ENCODE results near the gene SMCO3. TPM values are rescaled to one million over a fixed set of nuclear protein-coding genes. Genes with fewer than 3 reads are reported as not detected.

SMCO3 gene
- total RNA-seq = not detected

DNA sequence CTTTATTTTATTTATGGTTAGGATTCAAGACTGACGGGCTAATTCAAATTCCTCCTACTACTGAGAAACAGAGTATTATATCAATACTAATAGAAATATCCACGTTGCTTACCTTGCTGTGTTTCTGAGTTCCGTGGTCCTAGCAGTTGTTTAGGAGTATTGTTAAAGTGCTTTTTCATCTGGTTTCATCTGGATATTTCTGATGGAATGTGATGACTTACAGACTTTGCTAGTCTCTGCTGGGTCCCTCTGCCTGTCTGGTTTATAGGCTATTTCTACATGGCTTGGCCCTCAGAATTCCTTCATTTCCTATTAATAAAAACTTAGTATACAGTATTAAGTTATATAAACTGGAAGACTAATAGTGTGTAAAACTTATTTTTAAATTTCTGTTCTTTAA is at the start of gene SMCO3:
TSS of gene SMCO3 (minus strand) at position 169 of the 400 bp plus-strand sequence. CDS start 7,502 bp downstream, outside the sequence.
- Histone ChIP-seq H3K9me3 (no peaks in the 10 kb centered on the region), H3K4me3 (no peak within 1 kb of the TSS), H3K27ac (no peak within 1 kb of the TSS), H3K9ac (ENCODE audit: low read depth in 2 of 2, low read length in 2 of 2) (no peak within 1 kb of the TSS), H3K4me1 (no peaks in the 10 kb centered on the region), H3K36me3 (no peaks in the 10 kb centered on the region), H3K27me3 (no peaks in the 10 kb centered on the region)
- no peak for DNase-seq
- intact Hi-C loops (cut with DNase I) = no loop called here
- TF ChIP-seq, protein P1, sequence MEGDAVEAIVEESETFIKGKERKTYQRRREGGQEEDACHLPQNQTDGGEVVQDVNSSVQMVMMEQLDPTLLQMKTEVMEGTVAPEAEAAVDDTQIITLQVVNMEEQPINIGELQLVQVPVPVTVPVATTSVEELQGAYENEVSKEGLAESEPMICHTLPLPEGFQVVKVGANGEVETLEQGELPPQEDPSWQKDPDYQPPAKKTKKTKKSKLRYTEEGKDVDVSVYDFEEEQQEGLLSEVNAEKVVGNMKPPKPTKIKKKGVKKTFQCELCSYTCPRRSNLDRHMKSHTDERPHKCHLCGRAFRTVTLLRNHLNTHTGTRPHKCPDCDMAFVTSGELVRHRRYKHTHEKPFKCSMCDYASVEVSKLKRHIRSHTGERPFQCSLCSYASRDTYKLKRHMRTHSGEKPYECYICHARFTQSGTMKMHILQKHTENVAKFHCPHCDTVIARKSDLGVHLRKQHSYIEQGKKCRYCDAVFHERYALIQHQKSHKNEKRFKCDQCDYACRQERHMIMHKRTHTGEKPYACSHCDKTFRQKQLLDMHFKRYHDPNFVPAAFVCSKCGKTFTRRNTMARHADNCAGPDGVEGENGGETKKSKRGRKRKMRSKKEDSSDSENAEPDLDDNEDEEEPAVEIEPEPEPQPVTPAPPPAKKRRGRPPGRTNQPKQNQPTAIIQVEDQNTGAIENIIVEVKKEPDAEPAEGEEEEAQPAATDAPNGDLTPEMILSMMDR (IDR thresholded peaks at IDR 0.05) = no peak

DNA sequence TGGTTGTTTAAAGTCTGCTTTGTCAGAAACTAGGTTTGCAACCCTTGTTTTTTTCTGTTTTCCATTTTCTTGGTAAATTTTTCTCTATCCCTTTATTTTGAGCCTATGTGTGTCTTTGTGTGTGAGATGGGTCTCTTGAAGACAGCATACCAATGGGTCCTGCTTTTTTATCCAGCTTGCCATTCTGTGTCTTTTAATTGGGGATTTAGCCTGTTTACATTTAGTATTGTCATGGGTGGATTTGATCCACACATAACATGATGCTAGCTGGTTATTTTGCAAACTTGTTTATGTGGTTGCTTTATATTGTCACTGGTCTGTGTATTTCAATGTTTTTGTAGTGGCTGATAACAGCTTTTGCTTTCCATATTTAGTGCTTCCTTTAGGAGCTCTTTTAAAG is 46.5 kb upstream of the SMCO3 start:
- TF ChIP-seq, protein P1 (IDR thresholded peaks at IDR 0.05) = no peak
- intact Hi-C loops (cut with DNase I) = no loop called here

DNA sequence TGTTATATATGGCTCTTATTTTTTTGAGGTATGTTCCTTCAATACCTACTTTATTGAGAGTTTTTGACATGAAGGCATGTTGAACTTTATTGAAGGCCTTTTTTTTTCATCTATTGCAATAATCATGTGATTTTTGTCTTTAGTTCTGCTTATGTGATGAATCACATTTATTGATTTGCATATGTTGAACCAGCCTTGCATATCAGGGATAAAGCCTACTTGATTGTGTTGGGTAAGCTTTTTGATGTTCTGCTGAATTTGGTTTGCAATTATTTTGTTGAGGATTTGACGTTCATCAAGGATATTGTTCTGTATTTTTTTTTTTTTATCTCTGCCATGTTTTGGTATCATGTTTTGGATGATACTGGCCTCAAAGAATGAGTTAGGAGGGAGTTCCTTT is 44.5 kb upstream of the SMCO3 start:
- H3K36me3 ChIP-seq = no peaks in the 10 kb centered on the region
- H3K9ac ChIP-seq (ENCODE audit: low read depth in 2 of 2, low read length in 2 of 2) = no peak overlapping the region
- no peaks in the 10 kb centered on the region for H3K9me3 ChIP-seq
- no peaks in the 10 kb centered on the region for H3K4me1 ChIP-seq
- no peaks in the 10 kb centered on the region for H3K27me3 ChIP-seq
- H3K27ac ChIP-seq = no peak overlapping the region
- DNase-seq = no peak
- TF ChIP-seq, protein P1 (IDR thresholded peaks at IDR 0.05) = no peak
- intact Hi-C loops (cut with DNase I) = no loop called here
- H3K4me3 ChIP-seq = no peak overlapping the region

More for the DNA sequence above, 46.5 kb upstream of the SMCO3 start:
- Histone ChIP-seq H3K27me3 (no peaks in the 10 kb centered on the region), H3K4me1 (no peaks in the 10 kb centered on the region), H3K4me3 (no peak overlapping the region), H3K9ac (ENCODE audit: low read depth in 2 of 2, low read length in 2 of 2) (no peak overlapping the region), H3K36me3 (no peaks in the 10 kb centered on the region), H3K27ac (no peak overlapping the region), H3K9me3 (no peaks in the 10 kb centered on the region)
- DNase-seq = no peak

DNA sequence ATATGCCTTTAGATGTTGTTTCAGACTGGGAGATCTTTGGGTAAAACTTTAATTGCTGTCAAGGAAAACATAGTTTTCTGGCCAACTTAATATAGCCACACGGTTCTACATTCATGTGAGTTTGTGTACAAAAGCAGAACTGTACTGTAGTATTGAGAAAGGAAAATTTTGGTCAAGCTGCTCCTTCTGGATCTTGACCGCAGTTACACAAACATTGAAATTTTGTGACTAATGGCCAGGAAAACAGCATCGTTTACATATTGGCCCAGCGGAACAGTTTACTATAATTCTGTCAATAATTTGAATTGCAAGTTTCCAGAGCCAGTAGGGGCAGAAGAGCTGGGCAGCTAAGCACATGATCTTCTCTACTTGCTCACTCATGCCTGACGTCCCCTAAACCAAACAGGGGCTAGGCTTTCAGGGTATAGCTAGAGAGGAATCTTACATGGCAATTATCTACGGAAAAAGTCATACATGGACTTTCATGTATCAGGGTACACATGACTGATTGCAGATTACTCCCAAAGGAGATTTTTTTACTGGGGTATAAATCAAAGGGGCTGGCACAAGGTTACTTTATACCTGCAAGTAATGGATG is 40.7 kb upstream of the SMCO3 start:
- Histone ChIP-seq H3K9ac (ENCODE audit: low read depth in 2 of 2, low read length in 2 of 2) (no peak overlapping the region), H3K36me3 (no peaks in the 10 kb centered on the region), H3K27ac (no peak overlapping the region), H3K27me3 (no peaks in the 10 kb centered on the region), H3K4me1 (no peaks in the 10 kb centered on the region), H3K4me3 (no peak overlapping the region), H3K9me3 (no peaks in the 10 kb centered on the region)
- TF ChIP-seq, protein P1 (IDR thresholded peaks at IDR 0.05) = no peak
- DNase-seq = no peak
- intact Hi-C loops (cut with DNase I) = no loop called here

DNA sequence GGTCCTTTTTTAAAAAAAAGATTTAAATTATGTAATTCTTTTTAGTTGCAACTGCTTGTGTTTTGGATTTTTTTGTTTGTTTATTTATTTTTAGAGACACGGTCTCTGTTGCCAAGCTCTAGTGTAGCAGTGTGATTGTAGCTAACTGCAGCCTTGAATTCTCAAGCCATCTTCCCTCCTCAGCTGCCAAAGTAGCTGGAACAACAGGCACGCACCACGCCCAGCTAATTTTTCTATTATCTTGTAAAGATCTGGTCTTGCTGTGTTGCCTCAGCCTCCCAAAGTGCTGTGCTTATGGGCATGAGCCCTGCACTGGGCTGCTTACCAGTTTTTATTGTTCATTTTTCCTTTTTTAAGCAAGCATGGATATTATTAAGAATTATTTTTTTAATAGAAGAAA is 40.0 kb upstream of the SMCO3 start:
- no peak for DNase-seq
- TF ChIP-seq, protein P1 (IDR thresholded peaks at IDR 0.05) = no peak
- intact Hi-C loops (cut with DNase I) = no loop called here
- Histone ChIP-seq H3K4me3 (no peak overlapping the region), H3K9me3 (no peaks in the 10 kb centered on the region), H3K27ac (no peak overlapping the region), H3K4me1 (no peaks in the 10 kb centered on the region), H3K27me3 (no peaks in the 10 kb centered on the region), H3K36me3 (no peaks in the 10 kb centered on the region), H3K9ac (ENCODE audit: low read depth in 2 of 2, low read length in 2 of 2) (no peak overlapping the region)

Data from colonic mucosa (tissue), 4 donors.